ENCODE measurements around the gene AGA.

AGA gene

DNA sequence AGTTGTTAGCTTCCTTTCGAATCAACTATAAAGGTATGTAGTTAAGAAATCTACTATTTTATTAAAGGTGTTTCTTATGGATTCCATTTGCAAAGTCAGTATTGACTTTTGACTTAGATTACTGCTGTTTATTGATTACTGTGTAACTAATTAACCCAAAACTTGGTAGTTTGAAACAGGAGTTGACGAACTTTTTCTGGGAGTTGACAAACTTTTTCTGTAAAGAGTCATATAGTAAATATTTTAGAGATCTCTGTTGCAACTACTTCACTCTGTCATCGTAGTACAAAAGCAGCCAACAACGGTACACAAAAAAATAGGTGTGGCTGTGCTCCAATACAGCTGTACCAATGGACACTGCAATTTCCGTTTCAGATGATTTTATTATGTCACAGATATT is 30.2 kb downstream of the AGA start:
- H3K27me3 ChIP-seq (ENCODE audit: low read depth, low read length): no peaks in the 10 kb centered on the region
- no peaks in the 10 kb centered on the region for H3K4me1 ChIP-seq (ENCODE audit: low read length)
- H3K9me3 ChIP-seq (ENCODE audit: insufficient read depth, low read length): no peaks in the 10 kb centered on the region
- no peak overlapping the region for H3K9ac ChIP-seq (ENCODE audit: low read length)
- no peak overlapping the region for H2AFZ ChIP-seq (ENCODE audit: low read depth, low read length)
- H3K4me2 ChIP-seq (ENCODE audit: low read length): no peak overlapping the region
- H4K20me1 ChIP-seq (ENCODE audit: insufficient read depth, low read length): no peaks in the 10 kb centered on the region
- H3K27ac ChIP-seq (ENCODE audit: low read length): no peak overlapping the region
- TF ChIP-seq, protein P1, sequence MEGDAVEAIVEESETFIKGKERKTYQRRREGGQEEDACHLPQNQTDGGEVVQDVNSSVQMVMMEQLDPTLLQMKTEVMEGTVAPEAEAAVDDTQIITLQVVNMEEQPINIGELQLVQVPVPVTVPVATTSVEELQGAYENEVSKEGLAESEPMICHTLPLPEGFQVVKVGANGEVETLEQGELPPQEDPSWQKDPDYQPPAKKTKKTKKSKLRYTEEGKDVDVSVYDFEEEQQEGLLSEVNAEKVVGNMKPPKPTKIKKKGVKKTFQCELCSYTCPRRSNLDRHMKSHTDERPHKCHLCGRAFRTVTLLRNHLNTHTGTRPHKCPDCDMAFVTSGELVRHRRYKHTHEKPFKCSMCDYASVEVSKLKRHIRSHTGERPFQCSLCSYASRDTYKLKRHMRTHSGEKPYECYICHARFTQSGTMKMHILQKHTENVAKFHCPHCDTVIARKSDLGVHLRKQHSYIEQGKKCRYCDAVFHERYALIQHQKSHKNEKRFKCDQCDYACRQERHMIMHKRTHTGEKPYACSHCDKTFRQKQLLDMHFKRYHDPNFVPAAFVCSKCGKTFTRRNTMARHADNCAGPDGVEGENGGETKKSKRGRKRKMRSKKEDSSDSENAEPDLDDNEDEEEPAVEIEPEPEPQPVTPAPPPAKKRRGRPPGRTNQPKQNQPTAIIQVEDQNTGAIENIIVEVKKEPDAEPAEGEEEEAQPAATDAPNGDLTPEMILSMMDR (IDR thresholded peaks at IDR 0.05; ENCODE audit: low read depth, low read length): no peak
- TF ChIP-seq EZH2phosphoT487 (IDR thresholded peaks at IDR 0.05; ENCODE audit: low read depth): no peak
- no peaks in the 10 kb centered on the region for H3K79me2 ChIP-seq (ENCODE audit: low read length)
- H3K4me3 ChIP-seq (ENCODE audit: low read length): no peak overlapping the region
- H3K36me3 ChIP-seq (replicated peaks; ENCODE audit: low read depth, low read length): no peaks in the 10 kb centered on the region

DNA sequence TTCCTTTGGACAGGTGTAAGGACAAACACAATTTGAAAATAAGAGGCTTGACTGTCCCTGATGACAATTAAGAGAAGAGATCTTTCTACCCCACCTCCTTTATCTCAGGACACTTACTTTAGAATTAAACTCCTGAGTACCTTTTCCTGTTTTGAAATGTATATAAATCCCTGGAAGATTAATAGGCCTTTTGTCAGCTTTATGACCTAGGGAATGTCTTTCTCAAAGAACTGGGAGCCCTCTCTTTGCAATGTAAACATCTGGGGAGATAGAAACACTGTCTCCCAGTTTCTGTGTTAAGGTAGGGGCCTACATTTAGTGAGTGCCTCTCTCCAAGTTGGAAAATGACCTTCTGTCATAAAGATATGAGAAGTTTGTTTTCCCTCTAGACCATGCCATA is 31.7 kb downstream of the AGA start:
- Histone ChIP-seq H3K27me3 (ENCODE audit: low read depth, low read length) (0 out of 2 replicates have a peak, but pooled peaks cover under 1% of the 10 kb centered on the region), H3K4me2 (ENCODE audit: low read length) (no peak overlapping the region), H3K4me1 (ENCODE audit: low read length) (no peaks in the 10 kb centered on the region), H2AFZ (ENCODE audit: low read depth, low read length) (no peak overlapping the region), H3K79me2 (ENCODE audit: low read length) (no peaks in the 10 kb centered on the region), H3K4me3 (ENCODE audit: low read length) (no peak overlapping the region), H3K36me3 (replicated peaks; ENCODE audit: low read depth, low read length) (no peaks in the 10 kb centered on the region), H3K9ac (ENCODE audit: low read length) (no peak overlapping the region), H4K20me1 (ENCODE audit: insufficient read depth, low read length) (no peaks in the 10 kb centered on the region), H3K9me3 (ENCODE audit: insufficient read depth, low read length) (no peaks in the 10 kb centered on the region), H3K27ac (ENCODE audit: low read length) (no peak overlapping the region)
- TF ChIP-seq, protein P1 (IDR thresholded peaks at IDR 0.05; ENCODE audit: low read depth, low read length): no peak
- no peak for TF ChIP-seq EZH2phosphoT487 (IDR thresholded peaks at IDR 0.05; ENCODE audit: low read depth)

DNA sequence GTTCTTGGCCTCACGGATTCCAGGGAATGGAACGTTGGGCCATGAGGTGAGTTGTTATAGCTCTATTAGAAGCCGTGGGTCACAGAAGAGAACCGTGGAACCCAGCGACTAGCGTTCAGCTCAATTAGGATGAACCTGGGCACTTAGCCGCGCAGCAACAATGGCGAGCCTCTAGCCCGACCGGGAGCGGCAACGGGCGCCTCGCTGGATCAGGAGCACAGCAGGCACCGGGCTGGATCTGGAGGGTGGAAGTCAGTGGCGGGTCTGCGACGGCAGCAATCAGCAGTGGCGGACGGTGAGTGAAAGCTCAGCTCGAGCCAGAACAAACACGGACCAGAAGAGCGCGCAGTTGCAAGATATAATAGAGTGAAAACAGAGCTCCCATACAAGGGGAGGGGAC is 34.2 kb downstream of the AGA start:
- Histone ChIP-seq H4K20me1 (ENCODE audit: insufficient read depth, low read length) (no peaks in the 10 kb centered on the region), H2AFZ (ENCODE audit: low read depth, low read length) (no peak overlapping the region), H3K9me3 (ENCODE audit: insufficient read depth, low read length) (no peaks in the 10 kb centered on the region), H3K27me3 (ENCODE audit: low read depth, low read length) (0 out of 2 replicates have a peak, but pooled peaks cover 3% of the 10 kb centered on the region), H3K79me2 (ENCODE audit: low read length) (no peaks in the 10 kb centered on the region), H3K4me2 (ENCODE audit: low read length) (no peak overlapping the region), H3K36me3 (replicated peaks; ENCODE audit: low read depth, low read length) (no peaks in the 10 kb centered on the region), H3K4me3 (ENCODE audit: low read length) (no peak overlapping the region), H3K4me1 (ENCODE audit: low read length) (peaks cover 10% of the 10 kb centered on the region), H3K9ac (ENCODE audit: low read length) (no peak overlapping the region), H3K27ac (ENCODE audit: low read length) (no peak overlapping the region)
- TF ChIP-seq, protein P1 (IDR thresholded peaks at IDR 0.05; ENCODE audit: low read depth, low read length): no peak
- TF ChIP-seq EZH2phosphoT487 (IDR thresholded peaks at IDR 0.05; ENCODE audit: low read depth): no peak

DNA sequence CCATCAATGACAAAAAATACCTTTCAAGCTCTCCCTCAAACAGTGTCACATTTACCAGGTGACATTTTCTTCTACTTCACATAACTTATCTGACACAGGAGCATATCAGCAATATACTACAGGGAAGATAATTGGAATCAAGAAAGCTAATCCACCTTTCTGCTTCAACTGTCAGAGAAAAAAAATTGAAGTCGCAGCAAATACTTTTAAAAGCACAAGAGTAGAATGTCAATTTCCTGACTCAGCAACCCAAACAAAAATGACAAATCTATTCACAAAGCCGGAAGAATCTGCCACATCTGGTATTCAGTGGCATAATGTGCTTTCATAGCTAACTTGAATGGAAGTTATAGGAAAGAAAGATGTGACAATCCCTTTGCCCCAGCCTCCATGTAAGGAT is 36.7 kb downstream of the AGA start:
- Histone ChIP-seq H4K20me1 (ENCODE audit: insufficient read depth, low read length) (no peaks in the 10 kb centered on the region), H3K4me1 (ENCODE audit: low read length) (peaks cover 10% of the 10 kb centered on the region), H3K79me2 (ENCODE audit: low read length) (no peaks in the 10 kb centered on the region), H3K36me3 (replicated peaks; ENCODE audit: low read depth, low read length) (no peaks in the 10 kb centered on the region), H3K9me3 (ENCODE audit: insufficient read depth, low read length) (no peaks in the 10 kb centered on the region), H3K9ac (ENCODE audit: low read length) (no peak overlapping the region), H3K4me2 (ENCODE audit: low read length) (no peak overlapping the region), H2AFZ (ENCODE audit: low read depth, low read length) (no peak overlapping the region), H3K4me3 (ENCODE audit: low read length) (no peak overlapping the region), H3K27me3 (ENCODE audit: low read depth, low read length) (0 out of 2 replicates have a peak, but pooled peaks cover 3% of the 10 kb centered on the region), H3K27ac (ENCODE audit: low read length) (no peak overlapping the region)
- TF ChIP-seq EZH2phosphoT487 (IDR thresholded peaks at IDR 0.05; ENCODE audit: low read depth): no peak
- TF ChIP-seq, protein P1 (IDR thresholded peaks at IDR 0.05; ENCODE audit: low read depth, low read length): no peak

Data from OCI-LY3 (cell line).